Osteocyte (in vitro differentiated cells): Measurements from ENCODE around the gene BOD1. TPM values are rescaled to one million over a fixed set of nuclear protein-coding genes. Genes with fewer than 3 reads are reported as not detected.
A peak's percentile ranks its signal among the peaks of the same experiment; 100 is the strongest.

Source experiments
- DNase-seq: peaks from one replicate; pipeline ENCODE4 v3.0.0; 2021; ENCODE audit warnings: mixed read lengths; ENCODE audit not compliant: unreplicated experiment; ENCODE audit errors: extremely low spot score
- H3K27ac Mint-ChIP-seq: one replicate; pipeline ENCODE4 v1.8.0; 2021; ENCODE audit warnings: mild to moderate bottlenecking, mixed read lengths; ENCODE audit not compliant: unreplicated experiment
- H3K27me3 Mint-ChIP-seq: one replicate; pipeline ENCODE4 v1.8.0; 2021; ENCODE audit warnings: mixed read lengths; ENCODE audit not compliant: unreplicated experiment
- H3K36me3 Mint-ChIP-seq: one replicate; pipeline ENCODE4 v1.8.0; 2021; ENCODE audit warnings: mixed read lengths; ENCODE audit not compliant: unreplicated experiment
- H3K4me1 Mint-ChIP-seq: one replicate; pipeline ENCODE4 v1.8.0; 2021; ENCODE audit warnings: mixed read lengths; ENCODE audit not compliant: unreplicated experiment
- H3K4me3 Mint-ChIP-seq: one replicate; pipeline ENCODE4 v1.8.0; 2021; ENCODE audit warnings: mild to moderate bottlenecking, moderate library complexity, mixed read lengths; ENCODE audit not compliant: unreplicated experiment
- H3K9me3 Mint-ChIP-seq: one replicate; pipeline ENCODE4 v1.8.0; 2021; ENCODE audit warnings: mixed read lengths; ENCODE audit not compliant: unreplicated experiment
- total RNA-seq: library from RNA; stranded (reverse); gene quantifications from 2 replicates; pipeline ENCODE4 v1.2.1, GENCODE V29; 2021
- TF ChIP-seq, protein P1 (sequence below): fragments of 200-600 bp; sonication (generic); IDR thresholded peaks from 2 replicates; pipeline ENCODE4 v1.5.0; 2021; ENCODE audit warnings: antibody characterized with exemption, mild to moderate bottlenecking, moderate library complexity

BOD1 gene
- total RNA-seq, 1 donor from 2014 or later, result 70.7 TPM

DNA sequence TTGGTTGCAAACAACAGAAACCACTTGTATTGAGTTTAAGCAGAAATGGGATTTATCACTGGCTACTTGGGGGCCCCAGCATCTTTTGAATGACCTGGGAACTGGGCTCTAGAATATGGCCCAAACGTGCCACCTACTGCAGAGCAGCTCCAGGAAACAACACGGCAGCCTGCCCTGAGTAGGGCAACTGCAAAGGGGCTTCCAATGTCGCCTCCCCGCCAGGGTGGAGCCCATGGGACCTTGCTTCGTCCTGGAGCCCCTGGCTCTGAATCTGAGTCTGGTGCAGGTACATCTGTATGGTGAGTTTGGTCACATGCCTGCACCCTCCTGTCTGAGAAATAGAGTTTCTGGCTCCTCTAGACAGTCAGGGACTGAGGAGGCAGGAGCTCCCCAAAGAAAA, 38.6 kb downstream of the BOD1 start:
- Mint-ChIP-seq H3K27me3 (no peaks in the 10 kb centered on the region), H3K4me1 (peaks cover 45% of the 10 kb centered on the region), H3K27ac (no peak overlapping the region), H3K9me3 (peaks cover 5% of the 10 kb centered on the region), H3K36me3 (peaks cover 5% of the 10 kb centered on the region), H3K4me3 (no peak overlapping the region)
- TF ChIP-seq, protein P1, sequence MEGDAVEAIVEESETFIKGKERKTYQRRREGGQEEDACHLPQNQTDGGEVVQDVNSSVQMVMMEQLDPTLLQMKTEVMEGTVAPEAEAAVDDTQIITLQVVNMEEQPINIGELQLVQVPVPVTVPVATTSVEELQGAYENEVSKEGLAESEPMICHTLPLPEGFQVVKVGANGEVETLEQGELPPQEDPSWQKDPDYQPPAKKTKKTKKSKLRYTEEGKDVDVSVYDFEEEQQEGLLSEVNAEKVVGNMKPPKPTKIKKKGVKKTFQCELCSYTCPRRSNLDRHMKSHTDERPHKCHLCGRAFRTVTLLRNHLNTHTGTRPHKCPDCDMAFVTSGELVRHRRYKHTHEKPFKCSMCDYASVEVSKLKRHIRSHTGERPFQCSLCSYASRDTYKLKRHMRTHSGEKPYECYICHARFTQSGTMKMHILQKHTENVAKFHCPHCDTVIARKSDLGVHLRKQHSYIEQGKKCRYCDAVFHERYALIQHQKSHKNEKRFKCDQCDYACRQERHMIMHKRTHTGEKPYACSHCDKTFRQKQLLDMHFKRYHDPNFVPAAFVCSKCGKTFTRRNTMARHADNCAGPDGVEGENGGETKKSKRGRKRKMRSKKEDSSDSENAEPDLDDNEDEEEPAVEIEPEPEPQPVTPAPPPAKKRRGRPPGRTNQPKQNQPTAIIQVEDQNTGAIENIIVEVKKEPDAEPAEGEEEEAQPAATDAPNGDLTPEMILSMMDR, result no peak
- DNase-seq, result no peak

DNA sequence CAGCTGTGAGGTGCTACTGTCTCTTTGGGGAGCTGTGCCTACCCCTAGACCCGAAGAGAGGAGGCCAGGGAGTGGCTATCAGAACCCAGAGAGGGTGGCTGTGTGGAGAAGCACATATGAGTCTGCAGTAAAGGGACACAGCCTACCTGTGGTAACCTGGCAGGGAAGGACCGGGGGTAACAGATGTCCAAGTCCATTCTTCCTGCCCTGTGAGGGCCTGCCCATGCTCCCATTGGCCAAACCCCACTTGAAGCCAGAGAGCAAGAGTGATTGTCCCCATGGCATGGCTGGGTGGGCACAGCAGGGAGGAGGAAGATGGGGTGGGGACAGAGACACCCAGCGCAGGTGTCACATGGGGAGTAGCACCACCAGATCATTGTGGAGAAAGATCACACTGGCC, 39.3 kb downstream of the BOD1 start:
- no peak for DNase-seq
- Mint-ChIP-seq H3K27me3 (no peaks in the 10 kb centered on the region), H3K4me3 (no peak overlapping the region), H3K9me3 (peaks cover 5% of the 10 kb centered on the region), H3K4me1 (peaks cover 45% of the 10 kb centered on the region), H3K27ac (no peak overlapping the region), H3K36me3 (peaks cover 5% of the 10 kb centered on the region)
- TF ChIP-seq, protein P1, result no peak

DNA sequence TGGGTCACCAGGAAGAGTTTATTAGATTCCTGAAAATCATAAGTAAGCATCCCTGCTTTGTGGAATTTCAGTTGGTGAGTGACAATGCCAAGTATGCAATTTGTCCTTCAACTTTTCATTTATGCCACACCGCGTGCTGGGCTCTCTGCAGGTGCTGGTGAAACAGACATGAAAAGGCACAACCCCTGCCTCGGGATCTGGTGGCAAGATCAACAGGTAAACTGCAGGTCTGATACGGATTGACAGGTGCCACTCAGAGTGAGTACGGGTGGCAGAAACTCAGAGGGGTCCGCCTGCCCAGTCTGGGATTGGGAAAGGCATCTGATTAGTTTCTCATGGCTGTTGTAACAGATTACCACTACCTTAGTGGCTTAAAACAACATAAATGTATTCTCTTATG, 40.5 kb downstream of the BOD1 start:
- no peak overlapping the region for H3K4me3 Mint-ChIP-seq
- H3K36me3 Mint-ChIP-seq, result peaks cover 5% of the 10 kb centered on the region

DNA sequence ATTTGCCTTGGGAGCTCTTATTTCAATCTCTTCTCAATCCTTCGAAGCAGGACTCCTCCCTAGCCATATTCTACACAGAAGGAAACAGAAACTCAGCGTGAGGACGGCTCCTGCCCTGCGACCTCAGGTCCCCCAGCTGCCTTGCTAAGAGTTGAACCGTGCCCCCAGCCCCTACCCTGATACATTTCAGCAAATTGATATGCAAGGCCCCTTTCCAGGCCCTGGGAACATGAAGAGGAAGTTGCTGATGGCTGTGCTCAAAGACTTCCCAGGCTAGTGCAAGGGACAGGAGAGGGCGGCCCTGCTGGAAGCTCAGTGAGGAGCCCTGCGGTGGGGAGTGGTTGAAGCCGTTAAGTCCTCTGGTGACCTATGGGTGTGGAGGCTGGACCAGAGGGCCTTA, 41.5 kb downstream of the BOD1 start:
- H3K27me3 Mint-ChIP-seq, result no peaks in the 10 kb centered on the region
- H3K4me3 Mint-ChIP-seq, result no peak overlapping the region
- DNase-seq, result no peak
- peaks cover 28% of the 10 kb centered on the region for H3K4me1 Mint-ChIP-seq
- H3K27ac Mint-ChIP-seq, result no peak overlapping the region
- peaks cover 5% of the 10 kb centered on the region for H3K9me3 Mint-ChIP-seq
- TF ChIP-seq, protein P1, result no peak
- peaks cover 5% of the 10 kb centered on the region for H3K36me3 Mint-ChIP-seq

More for the DNA sequence above, 40.5 kb downstream of the BOD1 start:
- H3K27me3 Mint-ChIP-seq, result no peaks in the 10 kb centered on the region
- no peak overlapping the region for H3K27ac Mint-ChIP-seq
- peaks cover 38% of the 10 kb centered on the region for H3K4me1 Mint-ChIP-seq
- H3K9me3 Mint-ChIP-seq, result peaks cover 5% of the 10 kb centered on the region
- DNase-seq, result no peak
- TF ChIP-seq, protein P1, result no peak

DNA sequence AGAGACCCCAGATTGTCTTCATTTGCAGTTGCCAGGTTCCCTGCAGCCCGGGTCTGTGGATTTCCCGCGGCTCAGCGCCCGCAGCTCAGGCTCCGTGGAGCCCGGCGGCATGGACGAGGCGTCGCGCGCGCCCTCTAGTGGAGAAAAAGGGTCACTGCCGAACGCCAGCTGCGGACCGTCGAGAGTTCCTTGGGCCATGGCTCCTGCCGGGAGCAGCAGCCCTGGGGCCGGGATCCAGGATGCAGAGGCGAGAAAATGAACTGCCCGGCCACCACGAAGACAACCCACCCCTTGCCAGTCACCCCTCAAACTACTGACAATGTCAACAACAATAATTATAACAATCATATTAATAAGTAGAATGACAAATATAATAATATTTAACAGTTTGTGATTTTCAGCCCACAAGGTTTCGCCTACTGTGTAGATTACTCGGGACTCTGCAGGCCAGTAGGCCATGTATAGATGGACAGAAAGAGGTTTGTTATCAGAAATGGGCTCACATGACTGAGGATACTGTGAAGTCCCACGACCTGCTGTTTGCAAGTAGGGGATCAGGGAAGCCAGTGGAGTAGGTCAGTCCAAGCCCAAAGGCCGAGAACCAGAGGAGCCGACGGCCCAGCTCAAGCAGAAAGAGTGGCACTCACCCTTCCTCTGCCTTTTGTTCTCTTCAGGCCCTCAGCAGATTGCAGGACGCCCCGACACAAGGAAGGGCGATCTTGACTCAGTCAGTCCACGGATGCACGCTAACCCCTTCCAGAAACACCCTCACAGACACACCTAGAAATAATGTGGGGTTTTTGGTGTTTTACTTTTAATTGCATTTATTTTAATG, 43.1 kb downstream of the BOD1 start:
- no peaks in the 10 kb centered on the region for H3K27me3 Mint-ChIP-seq

More for the DNA sequence above, 43.1 kb downstream of the BOD1 start:
- Mint-ChIP-seq H3K27ac (peak overlapping the region; percentile 73), H3K9me3 (no peaks in the 10 kb centered on the region), H3K36me3 (peaks cover 2% of the 10 kb centered on the region), H3K4me3 (peak overlapping the region; percentile 48), H3K4me1 (peaks cover 30% of the 10 kb centered on the region)
- TF ChIP-seq, protein P1, result peak; percentile 98
- DNase-seq, result peak; percentile 95
